ENCODE measurements around the gene FGF10.

The FGF10 gene

DNA sequence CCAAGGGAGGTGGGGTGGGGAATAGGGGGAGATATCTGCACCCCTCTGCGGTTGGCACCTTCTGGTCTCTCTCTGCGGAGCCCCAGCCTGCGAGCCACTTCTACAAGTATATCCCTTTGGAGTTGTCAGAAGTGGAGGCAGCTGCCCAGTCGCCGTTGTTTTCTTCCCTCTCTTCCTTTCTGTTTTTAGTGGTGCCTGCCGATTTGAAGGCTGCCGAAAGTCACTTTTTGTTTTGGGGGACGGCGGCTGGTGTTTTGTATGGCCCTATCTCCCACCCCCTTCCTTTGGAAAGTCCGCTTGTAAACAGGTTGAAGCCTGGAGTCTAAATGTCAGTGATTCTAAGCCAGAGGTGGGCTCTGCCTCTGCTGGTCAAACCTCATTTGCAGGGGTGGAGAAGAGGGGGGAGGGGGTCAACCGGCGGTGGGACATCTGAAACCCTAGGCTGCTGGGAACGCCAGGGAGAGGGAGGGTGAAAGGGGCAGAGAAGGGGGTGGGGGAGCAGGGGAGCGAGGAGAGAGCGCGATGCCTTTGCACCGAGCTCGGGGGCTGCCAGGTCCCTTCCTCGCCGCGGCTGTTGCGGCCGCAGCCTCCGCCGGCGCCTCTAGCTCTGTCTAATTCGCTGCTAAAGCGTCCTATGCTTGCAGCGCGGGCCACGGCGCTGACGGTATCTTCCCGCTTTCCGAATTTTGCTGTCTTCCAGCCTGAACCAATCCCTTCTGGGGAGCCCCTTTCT, at the start of gene FGF10:
Gene FGF10, minus strand, starts transcription at position 331 of the 733 bp plus-strand sequence. CDS start 738 bp downstream, outside the sequence.
- DNase-seq (ENCODE audit: low read depth), result no peak
- TF ChIP-seq, protein P1, sequence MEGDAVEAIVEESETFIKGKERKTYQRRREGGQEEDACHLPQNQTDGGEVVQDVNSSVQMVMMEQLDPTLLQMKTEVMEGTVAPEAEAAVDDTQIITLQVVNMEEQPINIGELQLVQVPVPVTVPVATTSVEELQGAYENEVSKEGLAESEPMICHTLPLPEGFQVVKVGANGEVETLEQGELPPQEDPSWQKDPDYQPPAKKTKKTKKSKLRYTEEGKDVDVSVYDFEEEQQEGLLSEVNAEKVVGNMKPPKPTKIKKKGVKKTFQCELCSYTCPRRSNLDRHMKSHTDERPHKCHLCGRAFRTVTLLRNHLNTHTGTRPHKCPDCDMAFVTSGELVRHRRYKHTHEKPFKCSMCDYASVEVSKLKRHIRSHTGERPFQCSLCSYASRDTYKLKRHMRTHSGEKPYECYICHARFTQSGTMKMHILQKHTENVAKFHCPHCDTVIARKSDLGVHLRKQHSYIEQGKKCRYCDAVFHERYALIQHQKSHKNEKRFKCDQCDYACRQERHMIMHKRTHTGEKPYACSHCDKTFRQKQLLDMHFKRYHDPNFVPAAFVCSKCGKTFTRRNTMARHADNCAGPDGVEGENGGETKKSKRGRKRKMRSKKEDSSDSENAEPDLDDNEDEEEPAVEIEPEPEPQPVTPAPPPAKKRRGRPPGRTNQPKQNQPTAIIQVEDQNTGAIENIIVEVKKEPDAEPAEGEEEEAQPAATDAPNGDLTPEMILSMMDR (conservative IDR thresholded peaks at IDR 0.05; ENCODE audit: control insufficient read depth, insufficient read depth, low read depth, low read length), result no peak
- H3K4me3 ChIP-seq (ENCODE audit: control insufficient read depth, low read depth, low read length), result peak within 1 kb of the TSS; percentile 60

DNA sequence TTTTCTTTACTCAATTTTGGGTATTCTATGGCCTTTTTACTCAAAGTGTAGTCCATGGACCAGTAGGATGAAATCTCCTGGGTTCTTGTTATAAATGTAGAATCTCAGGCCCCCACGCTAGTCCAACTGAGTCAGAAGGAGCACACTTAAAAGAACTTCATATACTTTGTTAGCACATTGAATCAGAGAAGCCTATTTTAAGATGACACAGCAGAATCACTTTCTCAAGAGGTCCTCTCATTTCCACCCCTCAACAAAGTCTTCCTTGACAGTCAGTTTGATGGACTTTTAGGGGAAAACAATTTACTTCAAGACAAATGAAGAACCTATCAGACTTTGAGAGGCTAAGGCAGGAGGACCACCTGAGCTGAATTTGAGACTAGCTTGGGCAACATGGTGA, 37.7 kb upstream of the FGF10 start:
- H3K4me3 ChIP-seq (ENCODE audit: control insufficient read depth, low read depth, low read length), result no peak overlapping the region
- no peak for DNase-seq (ENCODE audit: low read depth)
- TF ChIP-seq, protein P1 (conservative IDR thresholded peaks at IDR 0.05; ENCODE audit: control insufficient read depth, insufficient read depth, low read depth, low read length), result no peak

DNA sequence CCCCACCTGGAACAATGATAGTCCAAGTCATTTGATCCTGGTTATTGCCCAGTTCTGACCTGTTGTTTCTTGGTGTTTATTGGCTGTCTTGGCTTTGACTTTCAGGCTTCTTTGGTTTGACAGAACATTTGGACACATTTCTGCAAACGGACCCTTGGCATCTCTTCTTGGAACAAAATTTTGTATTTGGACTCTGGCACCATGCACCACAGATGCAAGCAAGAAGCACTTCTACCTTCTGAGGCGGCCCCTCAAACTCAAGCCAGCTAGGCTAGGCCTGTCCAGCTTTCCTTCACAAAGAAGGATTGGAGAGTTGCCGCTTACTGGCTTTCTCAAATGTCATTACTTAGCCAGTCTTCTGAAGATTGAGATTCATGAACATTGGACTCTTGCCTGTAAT, 23.1 kb upstream of the FGF10 start:
- no peak for DNase-seq (ENCODE audit: low read depth)
- H3K4me3 ChIP-seq (ENCODE audit: control insufficient read depth, low read depth, low read length), result no peak overlapping the region
- TF ChIP-seq, protein P1 (conservative IDR thresholded peaks at IDR 0.05; ENCODE audit: control insufficient read depth, insufficient read depth, low read depth, low read length), result no peak

DNA sequence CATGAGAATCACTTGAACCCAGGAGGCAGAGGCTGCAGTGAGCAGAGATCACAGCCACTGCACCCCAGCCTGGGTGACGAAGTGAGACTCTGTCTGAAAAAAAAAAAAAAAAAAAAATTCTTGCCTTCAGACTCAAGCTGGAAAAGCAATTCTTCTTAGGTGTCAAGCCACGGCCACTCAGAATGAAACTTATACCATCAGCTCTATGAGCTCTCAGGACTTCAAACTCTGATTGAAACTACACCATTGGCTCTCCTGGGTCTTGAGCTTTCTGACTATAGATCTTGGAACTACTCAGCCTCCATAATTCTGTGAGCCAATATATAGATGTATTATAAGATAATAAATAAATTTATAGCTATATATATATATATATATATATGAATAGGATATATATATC, 12.9 kb upstream of the FGF10 start:
- H3K4me3 ChIP-seq (ENCODE audit: control insufficient read depth, low read depth, low read length), result no peak overlapping the region
- TF ChIP-seq, protein P1 (conservative IDR thresholded peaks at IDR 0.05; ENCODE audit: control insufficient read depth, insufficient read depth, low read depth, low read length), result no peak
- no peak for DNase-seq (ENCODE audit: low read depth)

DNA sequence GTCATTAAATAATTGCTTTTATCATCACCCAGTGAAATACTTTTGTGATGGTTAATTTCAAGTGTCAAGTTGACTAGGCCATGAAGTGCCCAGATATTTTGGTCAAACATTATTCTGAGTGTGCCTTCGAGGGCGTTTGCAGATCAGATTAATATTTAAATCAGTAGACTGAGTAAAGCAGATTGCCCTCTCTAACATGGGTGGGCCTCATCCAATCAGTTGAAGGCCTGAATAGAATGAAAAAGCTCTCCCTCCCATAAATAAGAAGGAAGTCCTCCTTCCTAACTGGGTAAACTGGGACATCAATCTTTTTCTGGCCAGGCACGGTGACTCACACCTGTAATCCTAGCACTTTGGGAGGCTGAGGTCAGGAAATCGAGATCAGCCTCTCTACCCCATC, 12.4 kb upstream of the FGF10 start:
- TF ChIP-seq, protein P1 (conservative IDR thresholded peaks at IDR 0.05; ENCODE audit: control insufficient read depth, insufficient read depth, low read depth, low read length), result no peak
- DNase-seq (ENCODE audit: low read depth), result no peak
- no peak overlapping the region for H3K4me3 ChIP-seq (ENCODE audit: control insufficient read depth, low read depth, low read length)

DNA sequence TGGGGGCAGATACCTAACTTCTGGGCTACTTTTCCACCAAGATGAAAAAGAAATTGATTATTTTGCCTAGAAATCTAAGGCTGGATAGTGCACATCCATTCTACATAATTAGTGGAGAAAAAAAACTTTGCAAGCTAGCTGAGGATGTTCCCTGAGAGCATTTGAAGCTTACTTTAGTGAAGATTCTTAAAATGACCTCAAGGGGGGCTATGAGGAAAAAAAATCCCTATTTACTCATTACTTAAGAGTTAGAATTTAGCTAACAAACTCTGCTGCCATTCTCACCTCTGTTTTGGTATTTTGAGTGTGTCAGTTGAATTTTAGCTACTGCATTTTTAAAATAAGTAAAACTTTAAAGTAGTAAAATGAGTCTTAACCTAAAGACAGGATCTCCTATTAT, 9.2 kb upstream of the FGF10 start:
- H3K4me3 ChIP-seq (ENCODE audit: control insufficient read depth, low read depth, low read length), result no peak overlapping the region
- TF ChIP-seq, protein P1 (conservative IDR thresholded peaks at IDR 0.05; ENCODE audit: control insufficient read depth, insufficient read depth, low read depth, low read length), result no peak
- DNase-seq (ENCODE audit: low read depth), result no peak

Measured in fibroblast of mammary gland (primary cell).